ENCODE results near the gene PRRC1.

- TF ChIP-seq CTCF (IDR thresholded peaks at IDR 0.05) (no peak), POLR2A (IDR thresholded peaks at IDR 0.05) (no peak)
Observed at GRCh38 chr5:127561254-127561653, 43.8 kb downstream of the PRRC1 start.

Measured in tibial nerve (tissue), 3 donors.